OCI-LY3 (cell line): Measurements from ENCODE around the gene PADI2.

Experiments used
- H2AFZ ChIP-seq: fragments of 200-600, 300-600 bp; shearing (Covaris generic); 2 replicates; pipeline ENCODE4 v1.6.0; 2014; ENCODE audit warnings: antibody characterized with exemption, low read depth, low read length
- H3K27ac ChIP-seq: fragments of 200-600, 300-600 bp; sonication (generic); 2 replicates; pipeline ENCODE4 v1.5.1; 2014; ENCODE audit warnings: mild to moderate bottlenecking, low read length, moderate library complexity, mixed read lengths
- H3K27me3 ChIP-seq: fragments of 200-600, 300-600 bp; sonication (generic); 2 replicates; pipeline ENCODE4 v1.6.1; 2014; ENCODE audit warnings: low read depth, low read length, mixed read lengths
- H3K36me3 ChIP-seq: fragments of 200-600, 300-600 bp; sonication (generic); replicated peaks from 2 replicates; pipeline ENCODE3; 2014; ENCODE audit warnings: low read depth, low read length, mixed read lengths
- H3K4me1 ChIP-seq: fragments of 300-600, 200-600 bp; sonication (generic); 2 replicates; pipeline ENCODE4 v1.6.1; 2014; ENCODE audit warnings: low read length, mixed read lengths
- H3K4me2 ChIP-seq: fragments of 200-600, 300-600 bp; sonication (generic); 2 replicates; pipeline ENCODE4 v1.6.1; 2014; ENCODE audit warnings: low read length, mixed read lengths
- H3K4me3 ChIP-seq: fragments of 300-600, 200-600 bp; sonication (generic); 2 replicates; pipeline ENCODE4 v1.5.1; 2014; ENCODE audit warnings: antibody characterized with exemption, mild to moderate bottlenecking, low read length, moderate library complexity
- H3K79me2 ChIP-seq: fragments of 300-600, 200-600 bp; shearing (Covaris generic); 2 replicates; pipeline ENCODE4 v1.6.1; 2014; ENCODE audit warnings: mild to moderate bottlenecking, low read length, mixed read lengths
- H3K9ac ChIP-seq: fragments of 300-600, 200-600 bp; shearing (Covaris generic); 2 replicates; pipeline ENCODE4 v1.6.0; 2014; ENCODE audit warnings: mild to moderate bottlenecking, low read length, moderate library complexity
- H3K9me3 ChIP-seq: fragments of 200-600, 300-600 bp; shearing (Covaris generic); 2 replicates; pipeline ENCODE4 v1.6.1; 2014; ENCODE audit warnings: low read length, mixed read lengths; ENCODE audit not compliant: insufficient read depth
- H4K20me1 ChIP-seq: fragments of 200-600, 300-600 bp; sonication (generic); 2 replicates; pipeline ENCODE4 v1.6.1; 2016; ENCODE audit warnings: low read length, mixed read lengths; ENCODE audit not compliant: insufficient read depth
- CTCF ChIP-seq: fragments of 200-600, 300-600 bp; sonication (generic); IDR thresholded peaks from 2 replicates; pipeline ENCODE4 v1.5.1; 2014; ENCODE audit warnings: antibody characterized with exemption, low read length, low read depth
- EZH2phosphoT487 ChIP-seq: fragments of 200-600 bp; shearing (Covaris generic); IDR thresholded peaks from 2 replicates; pipeline ENCODE4 v1.6.1; 2018; ENCODE audit warnings: antibody characterized with exemption, mixed run types, low read depth

Gene PADI2

DNA sequence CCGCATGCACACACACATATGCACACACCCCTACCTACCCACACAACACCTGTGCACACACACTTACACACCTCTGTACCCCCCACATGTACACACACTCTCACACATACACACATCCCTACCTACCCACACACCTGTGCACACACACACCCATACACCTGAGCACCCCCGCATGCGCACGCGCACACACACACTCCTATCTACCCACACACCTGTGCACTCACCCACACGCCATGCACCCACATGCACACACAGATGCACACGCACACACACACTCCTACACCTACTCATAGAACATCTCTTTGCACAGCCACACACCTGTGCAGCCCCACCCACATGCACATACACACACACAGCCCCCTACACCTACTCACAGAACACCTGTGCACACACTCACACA, 15.5 kb upstream of the PADI2 start:
- Histone ChIP-seq H3K27me3 (no peaks in the 10 kb centered on the region), H3K36me3 (no peaks in the 10 kb centered on the region), H3K4me1 (peaks cover 20% of the 10 kb centered on the region), H3K4me2 (no peak overlapping the region), H2AFZ (no peak overlapping the region), H3K4me3 (no peak overlapping the region), H3K27ac (no peak overlapping the region), H3K79me2 (no peaks in the 10 kb centered on the region), H4K20me1 (no peaks in the 10 kb centered on the region), H3K9ac (no peak overlapping the region), H3K9me3 (no peaks in the 10 kb centered on the region)
- TF ChIP-seq EZH2phosphoT487 (no peak), CTCF (no peak)

DNA sequence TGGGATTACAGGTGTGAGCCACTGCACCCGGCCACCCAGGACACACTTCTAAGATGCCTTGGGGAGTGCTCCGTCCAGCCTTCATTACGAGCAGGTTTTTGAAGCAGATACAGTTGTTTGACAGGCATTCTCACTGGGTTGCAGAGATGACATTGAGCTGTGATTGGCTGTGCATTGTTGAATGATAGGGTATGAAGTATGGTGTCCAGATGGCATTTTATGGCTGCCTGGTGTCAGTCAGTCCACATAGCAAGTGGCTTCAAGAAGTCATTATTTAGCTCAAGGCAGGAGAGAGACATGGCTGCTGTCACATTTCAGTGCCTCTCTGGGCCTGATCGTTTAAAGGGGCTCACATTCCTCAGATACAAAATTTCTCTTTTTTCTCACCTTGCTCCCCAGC, 14.8 kb upstream of the PADI2 start:
- H3K4me2 ChIP-seq = no peak overlapping the region
- no peak overlapping the region for H2AFZ ChIP-seq
- TF ChIP-seq CTCF = no peak
- TF ChIP-seq EZH2phosphoT487 = no peak
- no peaks in the 10 kb centered on the region for H4K20me1 ChIP-seq
- H3K4me3 ChIP-seq = no peak overlapping the region
- no peaks in the 10 kb centered on the region for H3K79me2 ChIP-seq
- peaks cover 15% of the 10 kb centered on the region for H3K4me1 ChIP-seq
- H3K9ac ChIP-seq = no peak overlapping the region
- no peaks in the 10 kb centered on the region for H3K36me3 ChIP-seq
- no peak overlapping the region for H3K27ac ChIP-seq
- no peaks in the 10 kb centered on the region for H3K9me3 ChIP-seq
- H3K27me3 ChIP-seq = no peaks in the 10 kb centered on the region

GRCh38 chr1:17130138-17130635, 10.9 kb upstream of the PADI2 start:
- Histone ChIP-seq H3K27ac (no peak overlapping the region), H3K4me1 (peaks cover 40% of the 10 kb centered on the region), H3K79me2 (no peaks in the 10 kb centered on the region), H3K4me2 (no peak overlapping the region), H3K36me3 (no peaks in the 10 kb centered on the region), H2AFZ (no peak overlapping the region), H4K20me1 (no peaks in the 10 kb centered on the region), H3K9ac (no peak overlapping the region), H3K9me3 (no peaks in the 10 kb centered on the region), H3K4me3 (no peak overlapping the region), H3K27me3 (no peaks in the 10 kb centered on the region)
- TF ChIP-seq CTCF (no peak), EZH2phosphoT487 (no peak)

DNA sequence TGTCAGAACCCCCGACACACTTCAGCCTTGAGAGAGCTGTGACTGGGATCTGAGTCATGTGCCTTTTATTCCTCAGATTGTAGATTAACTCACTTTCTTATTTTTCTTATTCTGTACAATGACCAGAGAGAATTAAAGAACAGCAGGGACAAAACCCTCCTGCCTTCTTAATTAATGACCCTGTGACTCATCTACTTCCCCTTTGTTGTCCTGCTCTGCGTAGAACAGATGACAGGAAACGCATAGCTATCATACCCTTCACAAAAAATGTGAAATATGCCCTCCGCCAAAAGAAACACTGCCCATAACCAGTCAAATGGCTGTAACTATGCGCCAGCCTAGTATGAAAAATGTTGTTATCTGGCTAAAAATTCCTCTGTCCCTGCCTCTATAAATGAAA, 9.1 kb upstream of the PADI2 start:
- Histone ChIP-seq H3K27ac (peak overlapping the region; percentile 79), H3K9me3 (no peaks in the 10 kb centered on the region), H2AFZ (peak overlapping the region; percentile 73; the same call in 1 of the 2 replicates), H3K4me2 (peak overlapping the region; percentile 67), H3K9ac (peak overlapping the region; percentile 45; the same call in 1 of the 2 replicates), H3K4me3 (0 out of 2 replicates have a peak overlapping the region, but pooled peaks have one; percentile 13), H4K20me1 (no peaks in the 10 kb centered on the region), H3K79me2 (no peaks in the 10 kb centered on the region), H3K36me3 (no peaks in the 10 kb centered on the region), H3K27me3 (no peaks in the 10 kb centered on the region), H3K4me1 (peaks cover 40% of the 10 kb centered on the region)
- TF ChIP-seq CTCF = no peak
- TF ChIP-seq EZH2phosphoT487 = no peak
